Spleen (tissue), 11 donors: ENCODE measurements around the gene WFDC5. TPM values are rescaled to one million over a fixed set of nuclear protein-coding genes. Genes with fewer than 3 reads are reported as not detected.

Experiments used
- DNase-seq: peaks from one replicate; pipeline ENCODE4 v3.0.0-alpha.2; 2020
- H3K27ac ChIP-seq, 8 donors: fragments of 200-600 bp; sonication (generic) in 7 of 8; 1 replicate in 4 of 8; 2 replicates in 4 of 8; pipeline versions ENCODE4 v1.5.0 to v1.8.0; 2016 to 2021; ENCODE audit warnings: inconsistent platforms in 4 of 8, mild to moderate bottlenecking in 4 of 8, moderate library complexity in 1 of 8
- H3K27me3 ChIP-seq, 7 donors: fragments of 200-600 bp; sonication (generic) in 6 of 7; replicated peaks in 1 of 7; 1 replicate in 4 of 7; 2 replicates in 3 of 7; pipeline versions ENCODE4 v1.5.0 to v1.8.0; 2016 to 2021; ENCODE audit warnings: inconsistent platforms in 3 of 7, mild to moderate bottlenecking in 1 of 7
- H3K36me3 ChIP-seq, 6 donors: fragments of 200-600 bp; sonication (generic) in 5 of 6; 1 replicate in 4 of 6; 2 replicates in 2 of 6; pipeline versions ENCODE4 v1.5.0 to v1.8.0; 2016 to 2021; ENCODE audit warnings: inconsistent platforms in 2 of 6
- H3K4me1 ChIP-seq, 6 donors: fragments of 200-600 bp; sonication (generic) in 5 of 6; 1 replicate in 3 of 6; 2 replicates in 3 of 6; pipeline versions ENCODE4 v1.5.0 to v1.8.0; 2016 to 2021; ENCODE audit warnings: inconsistent platforms in 3 of 6
- H3K4me3 ChIP-seq, 8 donors: fragments of 200-600 bp; sonication (generic) in 7 of 8; 1 replicate in 4 of 8; 2 replicates in 4 of 8; pipeline versions ENCODE4 v1.5.0 to v1.8.0; 2016 to 2021; ENCODE audit warnings: inconsistent platforms in 4 of 8, mild to moderate bottlenecking in 4 of 8, moderate library complexity in 2 of 8
- H3K9me3 ChIP-seq, 8 donors: fragments of 200-600 bp; sonication (generic) in 7 of 8; 1 replicate in 4 of 8; 2 replicates in 4 of 8; pipeline versions ENCODE4 v1.5.0 to v1.8.0; 2016 to 2021; ENCODE audit warnings: inconsistent platforms in 4 of 8
- CTCF ChIP-seq, 11 experiments: fragments of 200-600 bp in 7 of 11; fragments of 450-650 bp in 4 of 11; sonication (generic) in 4 of 11; IDR thresholded peaks in 8 of 11; conservative IDR thresholded peaks in 3 of 11; 1 replicate in 7 of 11; 2 replicates in 4 of 11; pipeline versions ENCODE4 v1.4.0 to v1.8.0; 2016 to 2021; ENCODE audit warnings: antibody characterized with exemption in 11 of 11, inconsistent platforms in 4 of 11, mild to moderate bottlenecking in 1 of 11
- POLR2A ChIP-seq, 3 donors: fragments of 450-650 bp; IDR thresholded peaks; one replicate each; pipeline ENCODE4 v1.5.1; 2017; ENCODE audit warnings: antibody characterized with exemption in 3 of 3, mild to moderate bottlenecking in 1 of 3
- POLR2AphosphoS5 ChIP-seq, 3 donors: sonication (generic); formaldehyde crosslinking; IDR thresholded peaks; one replicate each; pipeline ENCODE4 v1.5.1; 2017; ENCODE audit warnings: antibody characterized with exemption in 3 of 3
- WGBS, 5 donors: extraction: QIAGEN DNeasy Blood & Tissue Kit in 3 of 5; methylation state at CpG; one replicate each; pipeline versions ENCODE4 v1.1.5 to v1.1.7; 2013 to 2018; 5-methylcytosine and 5-hydroxymethylcytosine counted together
- intact Hi-C: fragments of 100-400 bp; cut with DNase I; formaldehyde crosslinking; loops from one replicate; pipeline ENCODE4 v1.15.0; 2023; ENCODE audit warnings: low total_unique reads
- polyA plus RNA-seq, 3 donors: library from polyadenylated mRNA; stranded (reverse); fragments of 200-250 nt; gene quantifications; one replicate each; pipeline ENCODE4 v1.2.1, GENCODE V29; 2013
- total RNA-seq, 7 donors: library from RNA; depleted of rRNA in 3 of 7; stranded (reverse); fragments of >200 nt in 3 of 7; fragmentation: NEBNext Ultra II Directional in 4 of 7; extraction: Animal tissue kit (Norgen Biotek cat#: 25700) in 4 of 7; gene quantifications; one replicate each; pipeline versions ENCODE4 v1.1.0 to v1.2.1, GENCODE V29; 2016 to 2021
- donor health status: healthy with polysubstance abuse.
- donor health status: DM: no; HTN: no; CAD: no; lungs with moderate emphysema.
- donor health status: DM: no; HTN: no; CAD: no.
- donor health status: Bipolar disorder and iron deficiency.
- donor health status: healthy.
- donor health status: DM: no; HTN: no; CAD: no.
- donor health status: DM: yes; HTN: yes; CAD: no.

WFDC5 gene
- total and polyA plus RNA-seq, 10 donors = not detected

DNA sequence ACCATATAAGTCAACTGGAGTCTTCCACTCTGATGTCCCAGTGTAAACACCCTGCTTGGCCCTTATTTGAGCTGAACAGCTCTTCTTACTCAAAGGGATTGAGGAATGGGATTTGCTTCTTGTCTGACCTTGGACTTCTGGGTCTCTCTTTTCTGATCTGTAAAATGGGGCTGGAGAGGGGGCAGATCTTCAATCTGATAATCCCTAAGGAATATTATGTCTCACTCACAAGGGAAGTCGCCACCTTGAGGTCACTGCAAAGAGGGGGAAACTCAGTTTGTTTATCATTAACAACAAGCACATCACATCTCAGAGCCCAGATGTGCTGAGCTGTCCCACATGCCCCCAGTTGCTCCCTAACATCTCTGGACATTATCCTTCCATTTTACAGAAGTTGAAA is 29.1 kb downstream of the WFDC5 start:
- Histone ChIP-seq H3K9me3 (peaks cover 0 to 20% (median 17%) of the 10 kb centered on the region in 8 donors), H3K27me3 (no peaks in the 10 kb centered on the region), H3K4me1 (peaks cover 0 to 10% (median 0%) of the 10 kb centered on the region in 6 donors), H3K27ac (no peak overlapping the region), H3K4me3 (no peak overlapping the region), H3K36me3 (peaks cover 0 to 84% (median 23%) of the 10 kb centered on the region in 6 donors)
- DNase-seq = no peak
- intact Hi-C loops = no loop called here
- 87 to 93% (median 89%) methylated on average over 1 of the region's 1 CpG for WGBS, 5 donors
- TF ChIP-seq CTCF (IDR thresholded peaks at IDR 0.05 in 8 of 11, conservative IDR thresholded peaks at IDR 0.05 in 3 of 11) (no peak), POLR2A (IDR thresholded peaks at IDR 0.05) (no peak), POLR2AphosphoS5 (IDR thresholded peaks at IDR 0.05) (peak in 1 of 3 donors; percentile 1)

DNA sequence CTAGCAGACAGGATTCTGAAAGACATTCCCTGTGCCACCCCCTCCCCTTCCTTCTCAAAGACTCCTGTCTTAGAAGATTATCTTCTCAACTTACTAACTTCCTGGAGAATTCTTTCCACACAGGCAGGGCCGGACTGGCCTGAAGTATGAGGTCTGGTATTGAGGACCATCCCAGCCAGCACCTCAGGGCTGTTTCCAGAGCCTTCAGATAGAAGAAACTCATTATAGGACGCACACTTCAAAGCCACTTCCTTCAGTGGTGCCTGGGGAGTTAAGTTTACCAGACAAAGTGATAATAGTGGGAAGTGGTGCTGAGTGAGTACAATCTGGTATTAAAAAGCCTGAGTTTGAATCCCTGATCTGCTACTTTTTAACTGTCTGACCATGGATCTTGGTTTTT is 29.7 kb downstream of the WFDC5 start:
- Histone ChIP-seq H3K27me3 (no peaks in the 10 kb centered on the region), H3K9me3 (peaks cover 0 to 20% (median 17%) of the 10 kb centered on the region in 8 donors), H3K4me1 (peaks cover 0 to 10% (median 0%) of the 10 kb centered on the region in 6 donors), H3K27ac (no peak overlapping the region), H3K4me3 (no peak overlapping the region), H3K36me3 (peaks cover 0 to 84% (median 29%) of the 10 kb centered on the region in 6 donors)
- 56 to 72% (median 65%) methylated on average over 2 of the region's 2 CpGs for WGBS, 5 donors
- no peak for DNase-seq
- TF ChIP-seq POLR2A (IDR thresholded peaks at IDR 0.05) = no peak
- no peak for TF ChIP-seq CTCF (IDR thresholded peaks at IDR 0.05 in 8 of 11, conservative IDR thresholded peaks at IDR 0.05 in 3 of 11)
- no peak for TF ChIP-seq POLR2AphosphoS5 (IDR thresholded peaks at IDR 0.05)
- intact Hi-C loops = no loop called here

GRCh38 chr20:45083127-45083526 is 31.8 kb downstream of the WFDC5 start:
- WGBS, 5 donors = 94 to 100% (median 98%) methylated on average over 1 of the region's 1 CpG
- Histone ChIP-seq H3K27me3 (no peaks in the 10 kb centered on the region), H3K36me3 (peaks cover 3 to 86% (median 51%) of the 10 kb centered on the region in 6 donors), H3K9me3 (peaks cover 0 to 20% (median 17%) of the 10 kb centered on the region in 8 donors), H3K4me1 (peaks cover 0 to 10% (median 0%) of the 10 kb centered on the region in 6 donors), H3K27ac (no peak overlapping the region), H3K4me3 (no peak overlapping the region)
- DNase-seq = no peak
- intact Hi-C loops = no loop called here
- TF ChIP-seq POLR2A (IDR thresholded peaks at IDR 0.05) (no peak), CTCF (IDR thresholded peaks at IDR 0.05 in 8 of 11, conservative IDR thresholded peaks at IDR 0.05 in 3 of 11) (no peak), POLR2AphosphoS5 (IDR thresholded peaks at IDR 0.05) (no peak)

DNA sequence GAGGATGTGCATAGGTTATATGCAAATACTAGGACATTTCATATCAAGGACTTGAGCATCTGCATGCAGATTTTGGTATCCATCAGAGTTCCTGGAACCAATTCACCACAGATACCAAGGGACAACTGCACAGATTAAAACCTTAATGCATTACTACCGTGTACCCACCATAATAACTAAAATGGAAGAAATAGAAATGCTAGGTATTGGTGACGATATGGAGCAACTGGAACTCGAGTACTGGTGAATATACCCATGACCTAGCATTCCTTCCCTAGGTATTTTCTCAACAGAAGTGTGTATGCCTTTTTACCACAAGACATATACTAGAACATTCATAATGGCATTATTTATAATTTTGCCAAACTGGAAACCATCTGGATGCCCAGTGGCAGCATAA is 32.5 kb downstream of the WFDC5 start:
- intact Hi-C loops = no loop called here
- TF ChIP-seq CTCF (IDR thresholded peaks at IDR 0.05 in 8 of 11, conservative IDR thresholded peaks at IDR 0.05 in 3 of 11) (no peak), POLR2AphosphoS5 (IDR thresholded peaks at IDR 0.05) (no peak), POLR2A (IDR thresholded peaks at IDR 0.05) (no peak)
- no peak overlapping the region for H3K27ac ChIP-seq
- H3K4me3 ChIP-seq = no peak overlapping the region
- WGBS, 5 donors = 92 to 98% (median 95%) methylated on average over 3 of the region's 3 CpGs
- H3K4me1 ChIP-seq = peaks cover 0 to 7% (median 0%) of the 10 kb centered on the region in 6 donors
- no peaks in the 10 kb centered on the region for H3K27me3 ChIP-seq
- H3K9me3 ChIP-seq = peaks cover 0 to 20% (median 17%) of the 10 kb centered on the region in 8 donors
- H3K36me3 ChIP-seq = peaks cover 3 to 92% (median 57%) of the 10 kb centered on the region in 6 donors
- no peak for DNase-seq
